K562 (cell line): ENCODE data around the gene TMEM255A. TPM values are rescaled to one million over a fixed set of nuclear protein-coding genes. Genes with fewer than 3 reads are reported as not detected.

Experiments used
- ATAC-seq: fragments of 200-7000 bp; cut with Tn5 transposase; 3 replicates; pipeline ENCODE4 v1.9.1; 2020; ENCODE audit warnings: moderate library complexity
- BruUV-seq: library from RNA; stranded (reverse); fragments of 400-500 nt; replicated peaks from 2 replicates; lab custom pipeline; 2021; lab: Mats Ljungman, UMichigan
- CTCF ChIA-PET: fragments of 300-600 bp; formaldehyde crosslinking; extraction: SDS; loops from one replicate; lab custom pipeline; 2021; ENCODE audit warnings: low intra/inter-chr PET ratio; lab: Yijun Ruan, JAX
- POLR2A ChIA-PET: fragments of 300-600, 350-650 bp; sonication (Branson Sonifier 250); formaldehyde crosslinking; extraction: SDS; loops from one replicate; lab custom pipeline; 2021; ENCODE audit warnings: antibody characterized with exemption, inconsistent platforms; lab: Yijun Ruan, JAX
- DNase-seq, 4 experiments: peaks; one replicate each; pipeline versions ENCODE4 v3.0.0 to v3.0.0-alpha.2; 2011 to 2018; ENCODE audit warnings: low spot score in 3 of 4, mixed read lengths in 3 of 4; ENCODE audit errors: extremely low read depth in 1 of 4
- FAIRE-seq: peaks from 2 replicates; lab custom pipeline; 2011; peaks lifted over from hg19 to GRCh38; lab: Jason Lieb, UNC
- H2AFZ ChIP-seq: 2 replicates; pipeline ENCODE4 v1.6.0; 2011; ENCODE audit warnings: low read depth, low read length, control low read depth, inconsistent platforms
- H3K27ac ChIP-seq: fragments of 200-600 bp; 3 replicates; pipeline ENCODE4 v1.8.0; 2011; ENCODE audit warnings: low read depth, mild to moderate bottlenecking, control low read depth, inconsistent platforms, low read length, moderate library complexity, mixed read lengths; ENCODE audit errors: extremely low read depth
- H3K27me3 ChIP-seq, 2 experiments: fragments of 300-600 bp in 1 of 2; 2 replicates in 1 of 2; 3 replicates in 1 of 2; pipeline versions ENCODE4 v1.6.0 to v1.8.0; 2011; ENCODE audit warnings: inconsistent platforms in 2 of 2, low read length in 2 of 2, mild to moderate bottlenecking in 1 of 2, mixed read lengths in 1 of 2, moderate library complexity in 1 of 2; ENCODE audit not compliant: control insufficient read depth in 2 of 2, insufficient read depth in 2 of 2
- H3K36me3 ChIP-seq: fragments of 300-600 bp; 3 replicates; pipeline ENCODE4 v1.8.0; 2011; ENCODE audit warnings: mild to moderate bottlenecking, low read length, inconsistent platforms; ENCODE audit not compliant: control insufficient read depth, insufficient read depth
- H3K4me1 ChIP-seq, 2 experiments: fragments of 200-600 bp in 1 of 2; replicated peaks in 1 of 2; 2 replicates in 1 of 2; 3 replicates in 1 of 2; pipeline versions ENCODE4 v1.5.1 to v1.8.0; 2011; ENCODE audit warnings: inconsistent platforms in 2 of 2, low read length in 2 of 2, mild to moderate bottlenecking in 1 of 2, mixed read lengths in 1 of 2, moderate library complexity in 1 of 2; ENCODE audit not compliant: control insufficient read depth in 2 of 2, insufficient read depth in 2 of 2
- H3K4me2 ChIP-seq: 2 replicates; pipeline ENCODE4 v1.6.1; 2011; ENCODE audit warnings: low read length, control low read depth, inconsistent platforms, mixed read lengths; ENCODE audit not compliant: insufficient read depth
- H3K4me3 ChIP-seq: fragments of 200-600 bp; sonication (generic), shearing (Covaris generic); 2 replicates; pipeline ENCODE4 v1.5.1; 2016; ENCODE audit warnings: control low read depth, inconsistent platforms
- H3K79me2 ChIP-seq: fragments of 200-600 bp; 3 replicates; pipeline ENCODE4 v1.8.0; 2011; ENCODE audit warnings: low read length, inconsistent platforms; ENCODE audit not compliant: control insufficient read depth, insufficient read depth
- H3K9ac ChIP-seq, 2 experiments: 2 replicates each; pipeline versions ENCODE4 v1.6.0 to v1.6.1; 2011; ENCODE audit warnings: low read depth in 2 of 2, low read length in 2 of 2, control low read depth in 1 of 2, inconsistent platforms in 1 of 2, mild to moderate bottlenecking in 1 of 2, mixed read lengths in 1 of 2; ENCODE audit not compliant: insufficient read depth in 1 of 2
- H3K9me1 ChIP-seq: one replicate; pipeline ENCODE4 v1.6.0; 2011; ENCODE audit warnings: inconsistent platforms, mild to moderate bottlenecking, low read length, moderate library complexity; ENCODE audit not compliant: control insufficient read depth, insufficient read depth
- H3K9me3 ChIP-seq: replicated peaks from 2 replicates; pipeline ENCODE4 v1.5.1; 2011; ENCODE audit warnings: low read depth, low read length, inconsistent platforms; ENCODE audit not compliant: control insufficient read depth, insufficient read depth
- H4K20me1 ChIP-seq: replicated peaks from 2 replicates; pipeline ENCODE4 v1.6.1; 2011; ENCODE audit warnings: low read length, inconsistent platforms, mixed read lengths; ENCODE audit not compliant: control insufficient read depth, insufficient read depth
- ATF3 ChIP-seq, 2 experiments: fragments of 450-650 bp in 1 of 2; sonication (generic) in 1 of 2; formaldehyde crosslinking in 1 of 2; IDR thresholded peaks in 1 of 2; conservative IDR thresholded peaks in 1 of 2; 2 replicates each; pipeline versions ENCODE4 v1.6.1 to v1.8.1; 2016 to 2023; ENCODE audit warnings: mild to moderate bottlenecking in 2 of 2, moderate library complexity in 2 of 2, inconsistent platforms in 1 of 2, missing genetic modification reagents in 1 of 2
- CTCF ChIP-seq, 3 experiments: IDR thresholded peaks in 2 of 3; conservative IDR thresholded peaks in 1 of 3; 2 replicates each; pipeline ENCODE4 v1.5.1; 2011 to 2012; ENCODE audit warnings: low read length in 3 of 3, mild to moderate bottlenecking in 3 of 3, control low read depth in 2 of 3, improper control_type of control experiment in 1 of 3, inconsistent platforms in 1 of 3, low read depth in 1 of 3, mixed read lengths in 1 of 3, moderate library complexity in 1 of 3; ENCODE audit not compliant: insufficient read depth in 2 of 3
- DPF2 ChIP-seq: fragments of 450-650 bp; IDR thresholded peaks from 2 replicates; pipeline ENCODE4 v1.6.1; 2016
- EHMT2 ChIP-seq: fragments of 450-650 bp; IDR thresholded peaks from 2 replicates; pipeline ENCODE4 v1.6.1; 2018; ENCODE audit warnings: antibody characterized with exemption
- MTA1 ChIP-seq: fragments of 450-650 bp; IDR thresholded peaks from 2 replicates; pipeline ENCODE4 v1.6.1; 2017; ENCODE audit warnings: borderline replicate concordance
- NR2F6 ChIP-seq: fragments of 450-650 bp; formaldehyde crosslinking; IDR thresholded peaks from 2 replicates; pipeline ENCODE4 v1.4.0; 2020; ENCODE audit warnings: mild to moderate bottlenecking
- NRF1 ChIP-seq, 2 experiments: fragments of 450-650 bp; IDR thresholded peaks in 1 of 2; conservative IDR thresholded peaks in 1 of 2; 2 replicates each; pipeline ENCODE4 v1.6.1; 2014; ENCODE audit warnings: mild to moderate bottlenecking in 2 of 2
- RBM34 ChIP-seq: fragments of 200-400 bp; formaldehyde crosslinking; IDR thresholded peaks from 2 replicates; pipeline ENCODE4 v1.6.1; 2018; ENCODE audit warnings: low read length, borderline replicate concordance; ENCODE audit not compliant: insufficient read depth
- SRSF9 ChIP-seq: fragments of 200-400 bp; formaldehyde crosslinking; IDR thresholded peaks from 2 replicates; pipeline ENCODE4 v1.6.1; 2017; ENCODE audit warnings: low read depth, low read length, borderline replicate concordance
- TAL1 ChIP-seq: fragments of 450-650 bp; IDR thresholded peaks from 2 replicates; pipeline ENCODE4 v1.6.1; 2016; ENCODE audit warnings: mild to moderate bottlenecking
- UBTF ChIP-seq, 2 experiments: IDR thresholded peaks; 2 replicates each; pipeline ENCODE4 v1.6.1; 2012; ENCODE audit warnings: improper control_type of control experiment in 2 of 2, low read depth in 2 of 2, low read length in 2 of 2, borderline replicate concordance in 1 of 2
- USF2 ChIP-seq: sonication (generic); formaldehyde crosslinking; IDR thresholded peaks from 2 replicates; pipeline ENCODE4 v1.5.0; 2020; ENCODE audit warnings: missing genetic modification reagents
- ZNF280B ChIP-seq: fragments of 250-450 bp; sonication (Bioruptor Pico); IDR thresholded peaks from 2 replicates; pipeline ENCODE4 v1.5.1; 2021; ENCODE audit warnings: mild to moderate bottlenecking
- ZNF41 ChIP-seq: fragments of 250-450 bp; sonication (Bioruptor Pico); conservative IDR thresholded peaks from 2 replicates; pipeline ENCODE4 v1.4.0; 2020; ENCODE audit warnings: mild to moderate bottlenecking
- ZNF785 ChIP-seq: fragments of 250-450 bp; sonication (Bioruptor Pico); IDR thresholded peaks from 2 replicates; pipeline ENCODE4 v1.4.0; 2020; ENCODE audit warnings: mild to moderate bottlenecking
- WGBS: fragments of 100-300 bp; shearing (Covaris generic); methylation state at CpG from one replicate; pipeline ENCODE4 v1.1.6; 2016; ENCODE audit warnings: low coverage, mixed read lengths; ENCODE audit not compliant: insufficient coverage; ENCODE audit errors: missing lambda C conversion rate; 5-methylcytosine and 5-hydroxymethylcytosine counted together
- in situ Hi-C: fragments of 300-500 bp; cut with MboI; formaldehyde crosslinking; loops from 4 replicates; pipeline ENCODE4 v1.15.0; 2018; ENCODE audit warnings: inconsistent platforms, mixed read lengths
- intact Hi-C: fragments of 100-400 bp; cut with micrococcal nuclease; formaldehyde crosslinking; loops from 2 replicates; pipeline ENCODE4 v1.14.2; 2022
- polyA plus RNA-seq, 8 experiments: library from polyadenylated mRNA; depleted of rRNA in 4 of 8; stranded (reverse) in 5 of 8; unstranded in 3 of 8; fragments of >200 nt; fragmentation: Nextera tagmentation in 2 of 8; fragmentation: Illumina TruSeq in 1 of 8; extraction: Ambion mirVana in 2 of 8; extraction: Trizol in 1 of 8; gene quantifications; 2 replicates each; pipeline versions ENCODE4 v1.2.1 to v1.2.3, GENCODE V29; 2011 to 2014; ENCODE audit warnings: inconsistent platforms in 1 of 8, missing spikeins in 1 of 8
- total RNA-seq, 7 experiments: library from RNA; depleted of rRNA in 6 of 7; stranded (reverse); fragments of >200 nt in 6 of 7; fragmentation: Illumina TruSeq in 2 of 7; extraction: Trizol in 2 of 7; gene quantifications; 2 replicates each; pipeline versions ENCODE4 v1.2.1 to v1.2.3, GENCODE V29; 2011 to 2021; ENCODE audit warnings: low replicate concordance in 1 of 7

Gene TMEM255A
- total and polyA plus RNA-seq, 9 of the 15 experiments (the other 6 are each of a cell fraction or from before 2014, with no cell fraction given): 0.01 TPM; not detected in 8

GRCh38 chrX:120269373-120270035, 41.8 kb downstream of the TMEM255A start:
- no TSS peak for BruUV-seq
- H3K9ac ChIP-seq: no peak overlapping the region
- in situ Hi-C loops: no loop called here

More at GRCh38 chrX:120269373-120270035, 41.8 kb downstream of the TMEM255A start:
- no peak overlapping the region for H3K27ac ChIP-seq
- 0% methylated on average over 1 of the region's 1 CpG for WGBS
- TF ChIP-seq RBM34: no peak
- no peak for TF ChIP-seq ZNF280B (CRISPR knock-in tag)
- no peak for TF ChIP-seq CTCF (IDR thresholded peaks at IDR 0.05 in 2 of 3, conservative IDR thresholded peaks at IDR 0.05 in 1 of 3; ENCODE audit: insufficient read depth in 2 of 3, low read depth in 1 of 3, low read length in 3 of 3)
- no peak for TF ChIP-seq NR2F6
- TF ChIP-seq ZNF785 (CRISPR knock-in tag): no peak
- no peak for TF ChIP-seq UBTF (IDR thresholded peaks at IDR 0.05; ENCODE audit: borderline replicate concordance in 1 of 2, low read depth in 2 of 2, low read length in 2 of 2)
- no peak for TF ChIP-seq ATF3 (IDR thresholded peaks at IDR 0.05)
- no peak for TF ChIP-seq ATF3 (CRISPR knock-in tag; conservative IDR thresholded peaks at IDR 0.05)
- TF ChIP-seq TAL1: no peak
- TF ChIP-seq DPF2: no peak
- no peak for TF ChIP-seq EHMT2
- no peak for TF ChIP-seq SRSF9
- TF ChIP-seq MTA1: no peak
- TF ChIP-seq ZNF41 (CRISPR knock-in tag): no peak
- TF ChIP-seq NRF1 (conservative IDR thresholded peaks at IDR 0.05 in 1 of 2, IDR thresholded peaks at IDR 0.05 in 1 of 2): no peak
- no peak for TF ChIP-seq USF2
- H4K20me1 ChIP-seq: no peaks in the 10 kb centered on the region
- H3K4me2 ChIP-seq: no peak overlapping the region
- DNase-seq (no peak), ATAC-seq (no peak), FAIRE-seq (no peak)
- no peak overlapping the region for H2AFZ ChIP-seq
- no peak overlapping the region for H3K4me3 ChIP-seq
- no peaks in the 10 kb centered on the region for H3K4me1 ChIP-seq
- no peaks in the 10 kb centered on the region for H3K79me2 ChIP-seq
- peaks cover 2 to 5% of the 10 kb centered on the region in 2 experiments; a peak in 2 of 5 replicates for H3K27me3 ChIP-seq
- ChIA-PET POLR2A (no interaction called here), CTCF (no interaction called here)
- H3K9me1 ChIP-seq: no peaks in the 10 kb centered on the region
- intact Hi-C loops: no loop called here
- H3K9me3 ChIP-seq: no peaks in the 10 kb centered on the region
- H3K36me3 ChIP-seq: no peaks in the 10 kb centered on the region
